Ishikawa (cell line): ENCODE data around the gene DDX11.
A peak's percentile ranks its signal among the peaks of the same experiment; 100 is the strongest.

Experiments
- CEBPB ChIP-seq: IDR thresholded peaks from 2 replicates; pipeline ENCODE4 v1.6.1; 2012
- CREB1 ChIP-seq: IDR thresholded peaks from 2 replicates; pipeline ENCODE4 v1.6.1; 2012; ENCODE audit warnings: low read depth
- EGR1 ChIP-seq: IDR thresholded peaks from 2 replicates; pipeline ENCODE4 v1.6.1; 2012
- EP300 ChIP-seq: IDR thresholded peaks from 2 replicates; pipeline ENCODE4 v1.6.1; 2012; ENCODE audit warnings: borderline replicate concordance
- FOXM1 ChIP-seq: IDR thresholded peaks from 2 replicates; pipeline ENCODE4 v1.6.1; 2012; ENCODE audit warnings: low read depth, borderline replicate concordance
- NFIC ChIP-seq: IDR thresholded peaks from 2 replicates; pipeline ENCODE4 v1.6.1; 2012
- RAD21 ChIP-seq: IDR thresholded peaks from 2 replicates; pipeline ENCODE4 v1.6.1; 2012; ENCODE audit warnings: low read depth
- TAF1 ChIP-seq: IDR thresholded peaks from 2 replicates; pipeline ENCODE4 v1.6.1; 2012; ENCODE audit warnings: low read depth, mild to moderate bottlenecking
- TCF12 ChIP-seq: IDR thresholded peaks from 2 replicates; pipeline ENCODE4 v1.6.1; 2012; ENCODE audit warnings: low read depth
- TEAD4 ChIP-seq: IDR thresholded peaks from 2 replicates; pipeline ENCODE4 v1.6.1; 2012
- YY1 ChIP-seq: IDR thresholded peaks from 2 replicates; pipeline ENCODE4 v1.6.1; 2012; ENCODE audit warnings: low read depth
- ZBTB7A ChIP-seq: IDR thresholded peaks from 2 replicates; pipeline ENCODE4 v1.6.1; 2012; ENCODE audit warnings: low read depth
- TF ChIP-seq, protein P1 (sequence below): IDR thresholded peaks from 2 replicates; pipeline ENCODE4 v1.6.1; 2012
- TF ChIP-seq, protein P2 (sequence below): IDR thresholded peaks from 2 replicates; pipeline ENCODE4 v1.6.1; 2012; ENCODE audit warnings: low read depth, mild to moderate bottlenecking
- TF ChIP-seq, protein P3 (sequence below): IDR thresholded peaks from 2 replicates; pipeline ENCODE4 v1.6.1; 2012

Gene DDX11

DNA sequence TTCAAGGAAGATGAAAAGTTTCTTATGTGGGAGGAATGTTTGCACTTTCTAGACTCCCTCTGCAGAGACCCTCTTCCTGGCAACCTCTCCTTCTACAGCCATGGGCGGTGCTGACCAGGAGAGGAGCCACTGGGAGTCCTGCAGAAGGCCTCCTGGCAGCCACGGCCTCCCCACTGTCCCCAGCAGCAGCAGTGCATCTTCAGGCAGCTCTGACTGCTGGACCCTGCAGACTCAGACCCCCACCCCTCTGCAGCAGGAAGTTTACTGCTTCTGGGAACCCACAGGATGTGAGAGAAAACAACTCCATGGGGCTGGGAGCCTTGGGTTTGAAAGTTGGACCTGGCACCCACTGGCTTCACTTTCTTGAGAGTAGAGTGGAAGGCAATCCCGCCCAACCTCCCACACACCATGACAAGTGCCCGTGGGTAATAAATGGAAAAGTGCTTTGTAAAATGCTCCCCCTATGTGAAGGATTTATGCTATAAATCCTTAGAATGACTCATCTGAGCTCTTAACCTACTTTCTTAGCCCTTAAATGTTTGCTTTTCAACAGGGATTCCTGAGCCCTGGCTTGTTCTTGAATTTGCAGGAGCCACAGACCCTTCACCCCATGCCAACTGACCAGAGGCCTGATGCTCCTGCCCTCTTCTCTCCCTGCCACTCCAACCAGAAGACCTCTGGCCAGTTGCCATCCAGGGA lies 37.5 kb upstream of the DDX11 start:
- TF ChIP-seq EGR1: no peak
- 0 out of 2 replicates have a peak, but pooled peaks have one; percentile 32 for TF ChIP-seq ZBTB7A
- no peak for TF ChIP-seq RAD21

DNA sequence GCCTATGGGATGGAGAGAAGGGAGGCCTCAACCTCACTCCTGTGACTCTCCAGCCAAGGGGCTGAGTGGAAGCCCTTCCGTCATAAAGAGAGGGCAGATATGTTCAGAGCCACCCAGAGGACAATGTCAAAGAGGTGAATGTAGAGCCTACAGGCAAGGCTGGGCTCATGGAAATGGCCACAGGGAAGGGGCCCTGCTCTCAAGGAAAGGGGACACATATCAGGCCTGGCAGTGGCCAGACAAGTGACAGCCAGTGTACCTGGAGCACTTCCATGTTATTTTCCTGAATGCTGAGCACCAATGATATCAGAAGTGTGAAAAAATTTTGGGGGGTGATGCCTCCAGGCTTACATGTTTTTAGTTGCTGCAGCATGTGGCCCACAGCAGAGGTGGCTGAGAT lies 36.6 kb upstream of the DDX11 start:
- no peak for TF ChIP-seq YY1
- no peak for TF ChIP-seq EGR1
- no peak for TF ChIP-seq EP300
- no peak for TF ChIP-seq RAD21
- TF ChIP-seq, protein P1, sequence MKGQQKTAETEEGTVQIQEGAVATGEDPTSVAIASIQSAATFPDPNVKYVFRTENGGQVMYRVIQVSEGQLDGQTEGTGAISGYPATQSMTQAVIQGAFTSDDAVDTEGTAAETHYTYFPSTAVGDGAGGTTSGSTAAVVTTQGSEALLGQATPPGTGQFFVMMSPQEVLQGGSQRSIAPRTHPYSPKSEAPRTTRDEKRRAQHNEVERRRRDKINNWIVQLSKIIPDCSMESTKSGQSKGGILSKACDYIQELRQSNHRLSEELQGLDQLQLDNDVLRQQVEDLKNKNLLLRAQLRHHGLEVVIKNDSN: no peak
- no peak for TF ChIP-seq TCF12
- no peak for TF ChIP-seq CEBPB
- TF ChIP-seq, protein P2, sequence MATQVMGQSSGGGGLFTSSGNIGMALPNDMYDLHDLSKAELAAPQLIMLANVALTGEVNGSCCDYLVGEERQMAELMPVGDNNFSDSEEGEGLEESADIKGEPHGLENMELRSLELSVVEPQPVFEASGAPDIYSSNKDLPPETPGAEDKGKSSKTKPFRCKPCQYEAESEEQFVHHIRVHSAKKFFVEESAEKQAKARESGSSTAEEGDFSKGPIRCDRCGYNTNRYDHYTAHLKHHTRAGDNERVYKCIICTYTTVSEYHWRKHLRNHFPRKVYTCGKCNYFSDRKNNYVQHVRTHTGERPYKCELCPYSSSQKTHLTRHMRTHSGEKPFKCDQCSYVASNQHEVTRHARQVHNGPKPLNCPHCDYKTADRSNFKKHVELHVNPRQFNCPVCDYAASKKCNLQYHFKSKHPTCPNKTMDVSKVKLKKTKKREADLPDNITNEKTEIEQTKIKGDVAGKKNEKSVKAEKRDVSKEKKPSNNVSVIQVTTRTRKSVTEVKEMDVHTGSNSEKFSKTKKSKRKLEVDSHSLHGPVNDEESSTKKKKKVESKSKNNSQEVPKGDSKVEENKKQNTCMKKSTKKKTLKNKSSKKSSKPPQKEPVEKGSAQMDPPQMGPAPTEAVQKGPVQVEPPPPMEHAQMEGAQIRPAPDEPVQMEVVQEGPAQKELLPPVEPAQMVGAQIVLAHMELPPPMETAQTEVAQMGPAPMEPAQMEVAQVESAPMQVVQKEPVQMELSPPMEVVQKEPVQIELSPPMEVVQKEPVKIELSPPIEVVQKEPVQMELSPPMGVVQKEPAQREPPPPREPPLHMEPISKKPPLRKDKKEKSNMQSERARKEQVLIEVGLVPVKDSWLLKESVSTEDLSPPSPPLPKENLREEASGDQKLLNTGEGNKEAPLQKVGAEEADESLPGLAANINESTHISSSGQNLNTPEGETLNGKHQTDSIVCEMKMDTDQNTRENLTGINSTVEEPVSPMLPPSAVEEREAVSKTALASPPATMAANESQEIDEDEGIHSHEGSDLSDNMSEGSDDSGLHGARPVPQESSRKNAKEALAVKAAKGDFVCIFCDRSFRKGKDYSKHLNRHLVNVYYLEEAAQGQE: no peak
- TF ChIP-seq, protein P3, sequence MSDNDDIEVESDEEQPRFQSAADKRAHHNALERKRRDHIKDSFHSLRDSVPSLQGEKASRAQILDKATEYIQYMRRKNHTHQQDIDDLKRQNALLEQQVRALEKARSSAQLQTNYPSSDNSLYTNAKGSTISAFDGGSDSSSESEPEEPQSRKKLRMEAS: no peak

DNA sequence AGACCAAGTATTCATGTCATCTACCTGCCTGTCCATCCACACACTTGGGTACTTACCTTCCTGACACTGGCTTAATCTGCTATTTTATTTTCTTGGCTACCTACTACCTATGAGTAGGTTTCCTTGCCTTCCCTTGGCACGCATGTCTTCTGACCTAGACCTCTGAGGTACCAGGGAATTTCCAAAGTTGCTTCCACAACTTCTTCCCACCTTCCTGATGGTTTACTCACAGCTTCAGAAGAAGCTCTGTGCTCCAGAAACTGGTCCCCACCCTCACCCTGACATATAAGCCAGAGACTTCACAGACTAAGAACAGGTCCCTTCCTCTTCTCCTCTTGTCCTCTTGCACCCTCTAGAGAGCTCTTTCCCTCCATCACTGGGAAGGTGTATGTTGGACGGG lies 35.7 kb upstream of the DDX11 start:
- no peak for TF ChIP-seq EP300
- no peak for TF ChIP-seq ZBTB7A
- TF ChIP-seq RAD21: no peak
- TF ChIP-seq CREB1: no peak
- TF ChIP-seq CEBPB: no peak
- TF ChIP-seq, protein P3: no peak

DNA sequence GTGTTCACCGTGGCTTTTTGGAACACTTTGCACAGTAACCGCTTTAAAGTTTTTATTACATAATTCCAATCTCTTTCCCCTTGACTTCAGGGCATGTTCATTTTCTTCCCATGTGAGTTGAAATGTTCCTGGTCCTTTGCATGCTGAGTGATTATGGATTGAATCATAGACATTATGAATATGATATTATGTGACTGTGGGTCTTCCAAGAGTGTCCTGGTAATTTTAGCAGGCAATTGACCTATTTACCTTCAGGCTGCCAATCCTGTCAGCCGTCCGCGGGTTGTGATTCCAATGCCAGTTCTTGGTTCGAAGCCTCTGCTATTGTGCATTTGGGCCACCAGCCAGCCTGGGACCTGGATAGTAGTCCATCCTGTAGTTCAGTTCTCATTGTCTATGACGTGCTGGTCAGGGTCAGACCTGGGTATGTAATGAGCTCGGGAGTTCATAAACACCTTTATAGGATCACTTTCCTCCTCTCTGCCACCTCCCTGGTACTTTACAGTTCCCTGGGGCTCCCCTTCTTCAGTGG lies 32.6 kb upstream of the DDX11 start:
- no peak for TF ChIP-seq EGR1
- TF ChIP-seq, protein P3: no peak
- TF ChIP-seq NFIC: no peak
- TF ChIP-seq, protein P2: no peak
- TF ChIP-seq YY1: no peak
- no peak for TF ChIP-seq FOXM1
- no peak for TF ChIP-seq CREB1
- no peak for TF ChIP-seq EP300
- TF ChIP-seq TEAD4: no peak

DNA sequence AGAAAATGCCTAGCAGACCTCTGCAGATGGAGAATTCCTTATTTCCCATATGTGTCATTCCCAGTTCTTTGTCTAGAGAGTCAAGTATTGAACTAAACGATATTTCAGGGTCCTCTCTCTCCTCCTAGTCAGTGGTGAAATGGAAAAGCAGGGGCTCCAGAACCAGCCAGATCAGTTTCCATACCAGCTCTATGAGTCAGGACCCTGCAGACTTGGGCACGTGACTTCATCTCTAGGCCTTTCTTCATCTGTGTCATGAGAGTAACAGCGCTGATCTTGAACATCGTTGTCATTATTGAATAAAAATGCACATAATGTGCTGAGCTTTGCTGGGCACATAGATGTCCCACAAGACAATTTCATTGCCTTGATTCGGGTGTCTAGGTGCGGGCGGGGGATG lies 23.1 kb upstream of the DDX11 start:
- TF ChIP-seq, protein P1: peak; percentile 85

DNA sequence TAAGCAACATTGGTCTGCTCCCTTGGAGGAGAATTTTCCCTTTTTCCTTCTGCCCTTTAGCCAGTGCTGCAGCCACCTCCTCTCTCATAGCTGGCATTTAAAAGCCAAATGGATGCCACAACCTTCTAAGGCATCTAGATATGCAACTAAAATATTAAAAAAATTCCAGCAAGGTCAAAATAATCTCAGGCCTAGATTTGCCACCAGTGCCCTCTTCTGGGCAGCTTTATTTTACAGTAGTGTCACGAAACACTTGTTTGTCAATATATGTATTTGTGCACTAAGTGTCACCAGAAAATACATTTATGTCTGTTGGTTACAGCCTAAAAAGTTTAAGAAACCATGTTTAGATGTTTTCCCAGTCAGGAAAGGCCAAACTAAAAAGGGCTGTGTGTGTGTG lies 19.7 kb upstream of the DDX11 start:
- peak; percentile 28; the same call in 1 of the 2 replicates for TF ChIP-seq RAD21

DNA sequence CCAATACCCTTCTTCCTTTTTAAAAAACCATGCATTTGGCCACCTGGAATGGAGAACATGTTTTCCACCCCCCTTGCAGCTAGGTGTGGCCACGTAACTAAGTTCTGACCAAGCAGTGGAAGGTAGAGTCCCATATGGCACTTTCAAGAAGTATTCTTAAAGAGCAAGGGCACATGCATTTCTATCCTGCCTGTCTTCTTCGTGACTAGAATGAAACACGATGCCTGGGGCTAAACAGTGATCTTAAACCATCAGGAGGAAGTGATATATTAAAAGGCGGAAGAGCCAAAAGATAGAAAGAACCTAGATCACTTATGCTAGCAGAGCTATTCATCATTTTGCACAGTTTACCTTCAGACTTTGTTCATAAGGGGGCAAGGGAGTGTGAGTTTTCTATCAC lies 16.0 kb upstream of the DDX11 start:
- TF ChIP-seq, protein P3: no peak
- no peak for TF ChIP-seq TEAD4
- no peak for TF ChIP-seq EP300
- TF ChIP-seq TCF12: no peak
- TF ChIP-seq, protein P2: no peak
- no peak for TF ChIP-seq ZBTB7A
- TF ChIP-seq NFIC: no peak
- TF ChIP-seq TAF1: no peak
